GM12878 (cell line): Measurements from ENCODE around the gene ZFC3H1. TPM values are rescaled to one million over a fixed set of nuclear protein-coding genes. Genes with fewer than 3 reads are reported as not detected.
A peak's percentile ranks its signal among the peaks of the same experiment; 100 is the strongest.

Experiments used
- ATF3 ChIP-seq: IDR thresholded peaks from 2 replicates; pipeline ENCODE4 v1.6.1; 2011; ENCODE audit warnings: low read depth, mild to moderate bottlenecking, low read length, moderate library complexity, borderline replicate concordance; ENCODE audit errors: extremely low read depth
- BMI1 ChIP-seq: fragments of 450-650 bp; IDR thresholded peaks from 2 replicates; pipeline ENCODE4 v1.6.1; 2016; ENCODE audit warnings: mild to moderate bottlenecking, moderate library complexity, borderline replicate concordance
- BRCA1 ChIP-seq: IDR thresholded peaks from 2 replicates; pipeline ENCODE4 v1.6.1; 2011; ENCODE audit warnings: low read depth, low read length, improper control_type of control experiment
- CBFB ChIP-seq: IDR thresholded peaks from 2 replicates; pipeline ENCODE4 v1.6.1; 2016; ENCODE audit warnings: antibody characterized with exemption, low read depth
- CHD4 ChIP-seq: fragments of 200-600 bp; sonication (generic); IDR thresholded peaks from 2 replicates; pipeline ENCODE4 v1.6.1; 2016; ENCODE audit warnings: mild to moderate bottlenecking
- EGR1 ChIP-seq, 2 experiments: IDR thresholded peaks; 1 replicate in 1 of 2; 2 replicates in 1 of 2; pipeline ENCODE4 v1.6.1; 2011 to 2012; ENCODE audit warnings: low read depth in 2 of 2, low read length in 2 of 2, borderline replicate concordance in 1 of 2, mild to moderate bottlenecking in 1 of 2, moderate library complexity in 1 of 2
- FOXK2 ChIP-seq: fragments of 450-650 bp; IDR thresholded peaks from 2 replicates; pipeline ENCODE4 v1.6.1; 2017; ENCODE audit warnings: mild to moderate bottlenecking, moderate library complexity
- GATAD2B ChIP-seq: fragments of 450-650 bp; conservative IDR thresholded peaks from 2 replicates; pipeline ENCODE4 v1.6.1; 2017; ENCODE audit warnings: low read depth, mild to moderate bottlenecking, moderate library complexity
- HCFC1 ChIP-seq: fragments of 150-350 bp; IDR thresholded peaks from 2 replicates; pipeline ENCODE4 v1.6.1; 2014; ENCODE audit warnings: low read length
- HSF1 ChIP-seq: fragments of 150-350 bp; IDR thresholded peaks from 2 replicates; pipeline ENCODE4 v1.6.1; 2014; ENCODE audit warnings: mild to moderate bottlenecking, low read depth, low read length
- KDM1A ChIP-seq: fragments of 200-600 bp; sonication (generic); IDR thresholded peaks from 2 replicates; pipeline ENCODE4 v1.6.1; 2016; ENCODE audit warnings: borderline replicate concordance
- MTA3 ChIP-seq: IDR thresholded peaks from 2 replicates; pipeline ENCODE4 v1.6.1; 2012; ENCODE audit warnings: low read length, inconsistent platforms, borderline replicate concordance
- NFIC ChIP-seq: IDR thresholded peaks from 2 replicates; pipeline ENCODE4 v1.6.1; 2012; ENCODE audit warnings: low read depth, mild to moderate bottlenecking, inconsistent platforms, low read length, moderate library complexity
- NFXL1 ChIP-seq: fragments of 450-650 bp; IDR thresholded peaks from 2 replicates; pipeline ENCODE4 v1.6.1; 2017; ENCODE audit warnings: antibody characterized with exemption, mild to moderate bottlenecking, borderline replicate concordance
- NR2F1 ChIP-seq: fragments of 450-650 bp; conservative IDR thresholded peaks from 2 replicates; pipeline ENCODE4 v1.6.1; 2017; ENCODE audit warnings: mild to moderate bottlenecking
- POLR2AphosphoS5 ChIP-seq: IDR thresholded peaks from 2 replicates; pipeline ENCODE4 v1.6.1; 2011; ENCODE audit warnings: mild to moderate bottlenecking, low read length, inconsistent platforms
- RAD51 ChIP-seq: fragments of 450-650 bp; IDR thresholded peaks from 2 replicates; pipeline ENCODE4 v1.6.1; 2016; ENCODE audit warnings: moderate library complexity, mild to moderate bottlenecking, inconsistent platforms
- RUNX3 ChIP-seq: IDR thresholded peaks from 2 replicates; pipeline ENCODE4 v1.6.1; 2012; ENCODE audit warnings: low read length, inconsistent platforms
- SKIL ChIP-seq: fragments of 450-650 bp; IDR thresholded peaks from 2 replicates; pipeline ENCODE4 v1.6.1; 2017; ENCODE audit warnings: mild to moderate bottlenecking, low read depth, inconsistent platforms; ENCODE audit not compliant: poor library complexity, severe bottlenecking
- SMAD5 ChIP-seq: IDR thresholded peaks from 2 replicates; pipeline ENCODE4 v1.6.1; 2016; ENCODE audit warnings: antibody characterized with exemption, low read depth
- SMARCA5 ChIP-seq: fragments of 450-650 bp; IDR thresholded peaks from 2 replicates; pipeline ENCODE4 v1.6.1; 2017; ENCODE audit warnings: mild to moderate bottlenecking
- SMC3 ChIP-seq: IDR thresholded peaks from 2 replicates; pipeline ENCODE4 v1.6.1; 2011; ENCODE audit warnings: low read length, improper control_type of control experiment, borderline replicate concordance
- SRF ChIP-seq, 2 experiments: IDR thresholded peaks; 2 replicates each; pipeline ENCODE4 v1.6.1; 2011; ENCODE audit warnings: low read depth in 2 of 2, low read length in 2 of 2, mild to moderate bottlenecking in 1 of 2, moderate library complexity in 1 of 2
- USF2 ChIP-seq: IDR thresholded peaks from 2 replicates; pipeline ENCODE4 v1.6.1; 2011; ENCODE audit warnings: low read depth, low read length, improper control_type of control experiment, borderline replicate concordance
- ZNF622 ChIP-seq: fragments of 450-650 bp; IDR thresholded peaks from 2 replicates; pipeline ENCODE4 v1.6.1; 2017; ENCODE audit warnings: mild to moderate bottlenecking, inconsistent platforms
- ZSCAN29 ChIP-seq: fragments of 450-650 bp; IDR thresholded peaks from 2 replicates; pipeline ENCODE4 v1.6.1; 2017; ENCODE audit warnings: mild to moderate bottlenecking, moderate library complexity
- polyA plus RNA-seq, 11 experiments: library from polyadenylated mRNA; depleted of rRNA in 4 of 11; unstranded in 6 of 11; stranded (reverse) in 5 of 11; fragments of >200 nt; fragmentation: Nextera tagmentation in 4 of 11; fragmentation: Illumina TruSeq in 1 of 11; extraction: Ambion mirVana in 4 of 11; extraction: Trizol in 1 of 11; gene quantifications; 1 replicate in 1 of 11; 2 replicates in 10 of 11; pipeline versions ENCODE4 v1.2.1 to v1.2.3, GENCODE V29; 2011 to 2016; ENCODE audit warnings: inconsistent platforms in 2 of 11, missing spikeins in 2 of 11, low read depth in 1 of 11
- total RNA-seq, 4 experiments: library from RNA; depleted of rRNA in 3 of 4; stranded (reverse); fragments of >200 nt in 3 of 4; fragmentation: Illumina TruSeq in 1 of 4; extraction: Trizol in 1 of 4; gene quantifications; 2 replicates each; pipeline versions ENCODE4 v1.2.1 to v1.2.3, GENCODE V29; 2013 to 2021

Gene ZFC3H1
- total and polyA plus RNA-seq, 10 of the 15 experiments (the other 5 are each of a cell fraction or from before 2014, with no cell fraction given): 11.2 to 88.7 (median 25.9) TPM

- no peak for TF ChIP-seq KDM1A
- TF ChIP-seq SMAD5: peak; percentile 87
- peak; percentile 28; the same call in 1 of the 2 replicates for TF ChIP-seq BMI1
- peak in 1 of 2 experiments; percentile 92; a peak in 2 of 3 replicates for TF ChIP-seq EGR1 (IDR thresholded peaks at IDR 0.05; ENCODE audit: borderline replicate concordance in 1 of 2, low read depth in 2 of 2, low read length in 2 of 2)
- TF ChIP-seq FOXK2: no peak
- TF ChIP-seq RUNX3: peak; percentile 54
- TF ChIP-seq HCFC1: peak; percentile 69
- TF ChIP-seq NFIC: no peak; the same call in 1 of the 2 replicates
- peak; percentile 32; the same call in 1 of the 2 replicates for TF ChIP-seq RAD51
- TF ChIP-seq ZSCAN29: no peak
- no peak for TF ChIP-seq HSF1
- no peak for TF ChIP-seq MTA3
- no peak; the same call in 1 of the 2 replicates for TF ChIP-seq GATAD2B
- TF ChIP-seq ZNF622: no peak
- TF ChIP-seq CBFB: peak; percentile 93
- TF ChIP-seq SRF (IDR thresholded peaks at IDR 0.05; ENCODE audit: low read depth in 2 of 2, low read length in 2 of 2): no peak
- TF ChIP-seq NFXL1: no peak
- TF ChIP-seq USF2: no peak
- TF ChIP-seq SMARCA5: peak; percentile 65
- TF ChIP-seq SMC3: no peak
- peak; percentile 94 for TF ChIP-seq POLR2AphosphoS5
- peak; percentile 46 for TF ChIP-seq SKIL
- no peak for TF ChIP-seq NR2F1
- no peak for TF ChIP-seq ATF3
- no peak for TF ChIP-seq CHD4
- TF ChIP-seq BRCA1: peak; percentile 91
Observed at GRCh38 chr12:71663561-71664410, at the start of gene ZFC3H1, which contains the start of gene THAP2 (continued).
